Measurements from ENCODE around the gene INPP5A.

The INPP5A gene

GRCh38 chr10:132614431-132615340 lies 77.1 kb downstream of the INPP5A start:
- no peak overlapping the region for H3K27ac ChIP-seq
- no peak for DNase-seq
- H3K36me3 ChIP-seq, result no peaks in the 10 kb centered on the region
- H3K4me3 ChIP-seq (ENCODE audit: low read depth, low read length), result no peak overlapping the region
- H3K27me3 ChIP-seq (ENCODE audit: insufficient read depth, low read depth, severe bottlenecking), result no peaks in the 10 kb centered on the region
- no peaks in the 10 kb centered on the region for H3K9me3 ChIP-seq (ENCODE audit: severe bottlenecking)
- no peak for TF ChIP-seq CTCF (IDR thresholded peaks at IDR 0.05; ENCODE audit: low read depth, low read length)

- DNase-seq, result no peak
- no peak overlapping the region for H3K27ac ChIP-seq
- TF ChIP-seq CTCF (IDR thresholded peaks at IDR 0.05; ENCODE audit: low read depth, low read length), result no peak
- no peaks in the 10 kb centered on the region for H3K27me3 ChIP-seq (ENCODE audit: insufficient read depth, low read depth, severe bottlenecking)
- no peak overlapping the region for H3K4me3 ChIP-seq (ENCODE audit: low read depth, low read length)
- H3K36me3 ChIP-seq, result no peaks in the 10 kb centered on the region
- H3K9me3 ChIP-seq (ENCODE audit: severe bottlenecking), result no peaks in the 10 kb centered on the region
Observed at GRCh38 chr10:132615341-132616169, 78.0 kb downstream of the INPP5A start.

- Histone ChIP-seq H3K9me3 (ENCODE audit: severe bottlenecking) (no peaks in the 10 kb centered on the region), H3K27me3 (ENCODE audit: insufficient read depth, low read depth, severe bottlenecking) (no peaks in the 10 kb centered on the region), H3K36me3 (no peaks in the 10 kb centered on the region), H3K4me3 (ENCODE audit: low read depth, low read length) (no peak overlapping the region), H3K27ac (no peak overlapping the region)
- TF ChIP-seq CTCF (IDR thresholded peaks at IDR 0.05; ENCODE audit: low read depth, low read length), result no peak
- DNase-seq, result no peak
Observed at GRCh38 chr10:132616170-132616995, 78.8 kb downstream of the INPP5A start.

GRCh38 chr10:132616996-132617736 lies 79.6 kb downstream of the INPP5A start:
- TF ChIP-seq CTCF (IDR thresholded peaks at IDR 0.05; ENCODE audit: low read depth, low read length), result no peak
- Histone ChIP-seq H3K36me3 (no peaks in the 10 kb centered on the region), H3K9me3 (ENCODE audit: severe bottlenecking) (no peaks in the 10 kb centered on the region), H3K4me3 (ENCODE audit: low read depth, low read length) (no peak overlapping the region), H3K27ac (no peak overlapping the region), H3K27me3 (ENCODE audit: insufficient read depth, low read depth, severe bottlenecking) (no peaks in the 10 kb centered on the region)
- DNase-seq, result no peak

GRCh38 chr10:132617737-132618052 lies 80.1 kb downstream of the INPP5A start:
- H3K27me3 ChIP-seq (ENCODE audit: insufficient read depth, low read depth, severe bottlenecking), result no peaks in the 10 kb centered on the region
- H3K4me3 ChIP-seq (ENCODE audit: low read depth, low read length), result no peak overlapping the region
- TF ChIP-seq CTCF (IDR thresholded peaks at IDR 0.05; ENCODE audit: low read depth, low read length), result no peak
- H3K9me3 ChIP-seq (ENCODE audit: severe bottlenecking), result no peaks in the 10 kb centered on the region
- H3K36me3 ChIP-seq, result no peaks in the 10 kb centered on the region
- no peak overlapping the region for H3K27ac ChIP-seq
- no peak for DNase-seq

Measured in WERI-Rb-1 (cell line).